HEK293T (cell line): ENCODE measurements around the gene BPIFB3.

ENCODE experiments used
- ARNT ChIP-seq: fragments of 450-650 bp; IDR thresholded peaks from 2 replicates; pipeline ENCODE4 v1.6.1; 2017; ENCODE audit warnings: mild to moderate bottlenecking
- BHLHE40 ChIP-seq: fragments of 450-650 bp; IDR thresholded peaks from 2 replicates; pipeline ENCODE4 v1.6.1; 2016; ENCODE audit warnings: mild to moderate bottlenecking, moderate library complexity, borderline replicate concordance
- CTBP1 ChIP-seq: fragments of 450-650 bp; IDR thresholded peaks from 2 replicates; pipeline ENCODE4 v1.6.1; 2016; ENCODE audit warnings: borderline replicate concordance
- FOXK2 ChIP-seq: fragments of 450-650 bp; IDR thresholded peaks from 2 replicates; pipeline ENCODE4 v1.6.1; 2016; ENCODE audit warnings: mild to moderate bottlenecking
- SUZ12 ChIP-seq: fragments of 450-650 bp; IDR thresholded peaks from 2 replicates; pipeline ENCODE4 v1.6.1; 2016; ENCODE audit warnings: mild to moderate bottlenecking

DNA sequence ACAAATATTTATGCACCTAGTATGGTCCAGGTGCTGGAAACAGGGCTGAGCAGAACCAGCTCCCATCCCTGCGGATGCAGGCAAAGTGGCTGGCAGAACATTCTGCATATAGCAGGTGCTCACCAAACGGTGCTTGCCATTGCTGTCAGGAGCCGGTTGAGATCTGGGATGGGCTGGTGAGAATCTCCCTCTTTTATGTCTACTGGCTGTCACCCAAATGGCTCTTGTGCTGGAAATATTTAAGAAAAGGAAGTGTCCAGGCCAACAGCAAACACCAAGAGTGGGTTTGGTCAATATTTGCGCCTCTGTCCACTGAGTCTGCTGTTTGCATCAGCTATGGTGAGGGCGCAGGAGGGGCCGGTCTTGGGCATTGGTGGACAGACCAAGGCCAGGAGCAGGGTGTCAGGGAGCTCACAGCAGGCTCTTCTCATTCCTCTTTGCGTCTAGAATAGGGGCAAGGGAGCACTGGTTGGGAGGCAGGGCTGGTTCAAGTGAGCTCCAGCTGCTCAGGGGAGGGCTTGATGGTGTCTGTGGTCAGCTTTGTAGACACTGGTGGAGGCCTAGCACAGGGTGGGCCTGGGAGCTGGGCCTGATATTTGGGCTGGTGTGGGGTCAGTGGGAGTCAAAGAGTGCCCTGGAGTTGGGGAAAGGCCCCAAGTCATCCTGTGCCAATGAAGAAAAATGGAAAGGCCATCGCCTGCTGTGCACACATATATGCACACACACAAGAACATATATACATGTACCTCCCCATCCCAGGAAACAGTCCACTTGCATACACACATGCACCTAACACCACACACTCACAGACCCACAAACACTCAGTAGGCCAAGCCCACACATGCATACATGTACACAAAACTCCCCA, 47.6 kb upstream of the BPIFB3 start:
- TF ChIP-seq FOXK2, result no peak
- no peak for TF ChIP-seq ARNT
- no peak for TF ChIP-seq CTBP1
- TF ChIP-seq SUZ12, result no peak
- TF ChIP-seq BHLHE40, result no peak
